Endometrial microvascular endothelial cells (primary cell): ENCODE data around the gene OR12D2. TPM values are rescaled to one million over a fixed set of nuclear protein-coding genes. Genes with fewer than 3 reads are reported as not detected.
"Not testable (repeated sequence)": the region's sequence is repeated elsewhere in the genome, so short reads cannot be mapped to it uniquely, and the experiment has no call there.

Experiments used
- in situ Hi-C: cut with HindIII; loops from 2 replicates; pipeline ENCODE4 v1.10.0; 2017; ENCODE audit warnings: low sequenced_read_pairs, low pct_unique_long_range_greater_than_20kb; ENCODE audit errors: inconsistent ontology term
- total RNA-seq: library from RNA; depleted of rRNA; stranded (reverse); fragments of >200 nt; gene quantifications from one replicate; pipeline ENCODE4 v1.2.3, GENCODE V29; 2015; ENCODE audit errors: inconsistent ontology term

The OR12D2 gene
- not detected for total RNA-seq

- in situ Hi-C loops: no loop called here
Measured at GRCh38 chr6:29395331-29395730, at the start of gene OR12D2. TSS of gene OR12D2 (plus strand) at chr6:29395631. CDS start at chr6:29396700, 1,069 bp downstream.

GRCh38 chr6:29349348-29349747 lies 46.1 kb upstream of the OR12D2 start:
- in situ Hi-C loops: not testable (repeated sequence)

- in situ Hi-C loops: no loop called here
Measured at GRCh38 chr6:29354980-29355379, 40.5 kb upstream of the OR12D2 start.

- in situ Hi-C loops: no loop called here
Measured at GRCh38 chr6:29355603-29356002, 39.8 kb upstream of the OR12D2 start.

GRCh38 chr6:29368765-29369164 lies 26.7 kb upstream of the OR12D2 start, which contains the start of gene OR5V1:
TSS of gene OR5V1 (minus strand) at chr6:29368865. CDS start at chr6:29356195, 12,670 bp downstream.
- in situ Hi-C loops: no loop called here

GRCh38 chr6:29375191-29375590 lies 20.2 kb upstream of the OR12D2 start, which contains the start of gene OR12D3:
TSS of gene OR12D3 (minus strand) at chr6:29375291. CDS start at chr6:29375287, 4 bp downstream.
- in situ Hi-C loops: no loop called here

- in situ Hi-C loops: no loop called here
Measured at GRCh38 chr6:29376003-29376402, 19.4 kb upstream of the OR12D2 start.

- in situ Hi-C loops: no loop called here
Measured at GRCh38 chr6:29388533-29388932, 6.9 kb upstream of the OR12D2 start.

GRCh38 chr6:29399525-29399924 lies 4.1 kb downstream of the OR12D2 start:
- in situ Hi-C loops: no loop called here

- in situ Hi-C loops: no loop called here
Measured at GRCh38 chr6:29403801-29404200, 8.4 kb downstream of the OR12D2 start.

- in situ Hi-C loops: no loop called here
Measured at GRCh38 chr6:29414588-29414987, 19.2 kb downstream of the OR12D2 start, which contains the start of gene OR12D1. TSS of gene OR12D1 (plus strand) at chr6:29414928.

- in situ Hi-C loops: no loop called here
Measured at GRCh38 chr6:29419516-29419915, 24.1 kb downstream of the OR12D2 start.

GRCh38 chr6:29424168-29424567 lies 28.7 kb downstream of the OR12D2 start:
- in situ Hi-C loops: no loop called here

- in situ Hi-C loops: no loop called here
Measured at GRCh38 chr6:29424575-29424974, 29.1 kb downstream of the OR12D2 start.

- in situ Hi-C loops: no loop called here
Measured at GRCh38 chr6:29425075-29425474, 29.6 kb downstream of the OR12D2 start.

GRCh38 chr6:29426654-29427053 lies 31.2 kb downstream of the OR12D2 start:
- in situ Hi-C loops: no loop called here

GRCh38 chr6:29436730-29437129 lies 41.3 kb downstream of the OR12D2 start:
- in situ Hi-C loops: not testable (repeated sequence)

- in situ Hi-C loops: no loop called here
Measured at GRCh38 chr6:29439006-29439405, 43.6 kb downstream of the OR12D2 start, which contains the start of gene OR10C1. TSS of gene OR10C1 (plus strand) at chr6:29439306. CDS start at chr6:29440016, 710 bp downstream.

- in situ Hi-C loops: no loop called here
Measured at GRCh38 chr6:29442719-29443118, 47.3 kb downstream of the OR12D2 start.

GRCh38 chr6:29444031-29444430 lies 48.6 kb downstream of the OR12D2 start:
- in situ Hi-C loops: not testable (repeated sequence)
